ENCODE results near the gene C1orf232. TPM values are rescaled to one million over a fixed set of nuclear protein-coding genes. Genes with fewer than 3 reads are reported as not detected.

Gene C1orf232
- polyA plus RNA-seq, 2 of the 4 experiments (the other 2 are of a cell fraction) = not detected

GRCh38 chr1:26177182-26177684 lies 8.5 kb upstream of the C1orf232 start, which contains the start of gene CNKSR1:
TSS of gene CNKSR1 (plus strand) at chr1:26177491. CDS start at chr1:26177548, 57 bp downstream.
- Histone ChIP-seq H3K9me3 (no peaks in the 10 kb centered on the region), H3K4me2 (no peak within 1 kb of the TSS), H3K4me3 (no peak within 1 kb of the TSS), H3K4me1 (no peaks in the 10 kb centered on the region), H3K27ac (no peak within 1 kb of the TSS)
- POLR2A ChIA-PET = no interaction called here
- 86% methylated on average over 14 of the region's 21 CpGs for WGBS (ENCODE audit: missing lambda C conversion rate)
- CTCF ChIA-PET = interaction anchor here (0.7 to 4.7 kb wide), 3 partner anchors 7 to 376 kb away, joined by 3 to 22 read pairs (median 4); partner anchors contain the start of genes CEP85 and ZNF593
- TF ChIP-seq HOXB13 (CRISPR knock-in tag; IDR thresholded peaks at IDR 0.05; ENCODE audit: low read depth) (no peak), RNF2 (IDR thresholded peaks at IDR 0.05; ENCODE audit: borderline replicate concordance, low read depth) (no peak), NFE2L2 (conservative IDR thresholded peaks at IDR 0.05; ENCODE audit: low read length) (no peak), ZFP36 (IDR thresholded peaks at IDR 0.05; ENCODE audit: borderline replicate concordance, partially characterized antibody) (no peak), EP300 (IDR thresholded peaks at IDR 0.05) (no peak), BHLHE40 (IDR thresholded peaks at IDR 0.05; ENCODE audit: low read depth, low read length) (no peak), JUNB (IDR thresholded peaks at IDR 0.05) (no peak), ZSCAN20 (CRISPR knock-in tag; IDR thresholded peaks at IDR 0.05) (no peak), CHD2 (IDR thresholded peaks at IDR 0.05; ENCODE audit: low read length, partially characterized antibody) (no peak), HOXB5 (CRISPR knock-in tag; IDR thresholded peaks at IDR 0.05) (no peak), TP53 (CRISPR knock-in tag; IDR thresholded peaks at IDR 0.05) (no peak), CBX2 (IDR thresholded peaks at IDR 0.05; ENCODE audit: borderline replicate concordance, low read depth) (no peak), FOSB (CRISPR knock-in tag; IDR thresholded peaks at IDR 0.05) (no peak), GATA3 (IDR thresholded peaks at IDR 0.05; ENCODE audit: borderline replicate concordance) (no peak), SREBF2 (IDR thresholded peaks at IDR 0.05) (no peak)
- FAIRE-seq = no peak
- no peak; a peak in 1 of 6 replicates for ATAC-seq
- no peak for DNase-seq (ENCODE audit: low read depth in 1 of 2, low spot score in 1 of 2)

GRCh38 chr1:26175346-26175745 lies 6.6 kb upstream of the C1orf232 start:
- ATAC-seq = no peak
- H3K9me3 ChIP-seq = no peaks in the 10 kb centered on the region
- H3K27ac ChIP-seq = no peak overlapping the region
- H3K4me3 ChIP-seq = no peak overlapping the region
- no peak for DNase-seq (ENCODE audit: low read depth in 1 of 2, low spot score in 1 of 2)
- peaks cover 7% of the 10 kb centered on the region; the same call in 2 of the 3 replicates for H3K4me1 ChIP-seq
- 96% methylated on average over 8 of the region's 8 CpGs for WGBS (ENCODE audit: missing lambda C conversion rate)
- TF ChIP-seq USF2 (IDR thresholded peaks at IDR 0.05) (no peak), RCOR1 (IDR thresholded peaks at IDR 0.05; ENCODE audit: low read depth, low read length) (no peak), NFE2L2 (conservative IDR thresholded peaks at IDR 0.05; ENCODE audit: low read length) (no peak), CHD2 (IDR thresholded peaks at IDR 0.05; ENCODE audit: low read length, partially characterized antibody) (no peak), MYC (IDR thresholded peaks at IDR 0.05; ENCODE audit: borderline replicate concordance, low read length) (no peak), TFCP2L1 (CRISPR knock-in tag; IDR thresholded peaks at IDR 0.05) (no peak), ATOH8 (CRISPR knock-in tag; IDR thresholded peaks at IDR 0.05; ENCODE audit: low read depth) (no peak), FOSB (CRISPR knock-in tag; IDR thresholded peaks at IDR 0.05) (no peak), HDAC2 (IDR thresholded peaks at IDR 0.05) (no peak), ELK1 (IDR thresholded peaks at IDR 0.05; ENCODE audit: low read depth, low read length) (no peak), JUNB (IDR thresholded peaks at IDR 0.05) (no peak), CTCF (IDR thresholded peaks at IDR 0.05) (no peak), RARB (CRISPR knock-in tag; IDR thresholded peaks at IDR 0.05) (no peak), RFX5 (IDR thresholded peaks at IDR 0.05) (no peak)
- CTCF ChIA-PET = interaction anchor here (1.0 to 1.1 kb wide), 2 partner anchors 10 to 30 kb away, joined by 3 read pairs; no protein-coding TSS in a partner anchor
- POLR2A ChIA-PET = no interaction called here
- FAIRE-seq = no peak
- H3K4me2 ChIP-seq = no peak overlapping the region

All from A549 (cell line).